HepG2 (cell line): ENCODE measurements around the gene ZNF554. TPM values are rescaled to one million over a fixed set of nuclear protein-coding genes. Genes with fewer than 3 reads are reported as not detected.

Source experiments
- ARID3A ChIP-seq: IDR thresholded peaks from 2 replicates; pipeline ENCODE4 v1.6.1; 2012; ENCODE audit warnings: low read depth, low read length, improper control_type of control experiment
- CHD2 ChIP-seq: IDR thresholded peaks from 2 replicates; pipeline ENCODE4 v1.6.1; 2011; ENCODE audit warnings: low read depth, low read length, improper control_type of control experiment
- GABPB1 ChIP-seq: IDR thresholded peaks from 2 replicates; pipeline ENCODE4 v1.6.1; 2016; ENCODE audit warnings: mild to moderate bottlenecking, missing genetic modification reagents, moderate library complexity, missing compliant biosample characterization
- HDAC1 ChIP-seq: sonication (generic); formaldehyde crosslinking; IDR thresholded peaks from 2 replicates; pipeline ENCODE4 v1.5.1; 2020; ENCODE audit warnings: mild to moderate bottlenecking, missing genetic modification reagents
- MTERF4 ChIP-seq: sonication (generic); formaldehyde crosslinking; IDR thresholded peaks from 2 replicates; pipeline ENCODE4 v1.8.0; 2023; ENCODE audit warnings: mild to moderate bottlenecking, missing genetic modification reagents
- MTF2 ChIP-seq: sonication (generic); formaldehyde crosslinking; IDR thresholded peaks from 2 replicates; pipeline ENCODE4 v1.5.0; 2020; ENCODE audit warnings: missing genetic modification reagents, borderline replicate concordance
- NFAT5 ChIP-seq: sonication (generic); formaldehyde crosslinking; IDR thresholded peaks from 2 replicates; pipeline ENCODE4 v1.4.0; 2020; ENCODE audit warnings: missing genetic modification reagents
- NONO ChIP-seq, 2 experiments: fragments of 450-650 bp in 1 of 2; sonication (generic) in 1 of 2; formaldehyde crosslinking in 1 of 2; IDR thresholded peaks in 1 of 2; conservative IDR thresholded peaks in 1 of 2; 2 replicates each; pipeline versions ENCODE4 v1.6.1 to v1.8.0; 2017 to 2022; ENCODE audit warnings: mild to moderate bottlenecking in 1 of 2, missing genetic modification reagents in 1 of 2, moderate library complexity in 1 of 2
- PTBP1 ChIP-seq: fragments of 200-400 bp; formaldehyde crosslinking; IDR thresholded peaks from 2 replicates; pipeline ENCODE4 v1.6.1; 2018; ENCODE audit warnings: low read length, low read depth; ENCODE audit not compliant: poor library complexity, severe bottlenecking
- RNF219 ChIP-seq: sonication (generic); formaldehyde crosslinking; IDR thresholded peaks from 2 replicates; pipeline ENCODE4 v1.5.0; 2020; ENCODE audit warnings: mild to moderate bottlenecking, missing genetic modification reagents
- XBP1 ChIP-seq: sonication (generic); formaldehyde crosslinking; IDR thresholded peaks from 2 replicates; pipeline ENCODE4 v1.5.0; 2020; ENCODE audit warnings: missing genetic modification reagents
- ZBTB26 ChIP-seq: IDR thresholded peaks from 2 replicates; pipeline ENCODE4 v1.6.1; 2016; ENCODE audit warnings: missing compliant biosample characterization, missing genetic modification reagents, borderline replicate concordance
- ZFP36L2 ChIP-seq: sonication (generic); formaldehyde crosslinking; IDR thresholded peaks from 2 replicates; pipeline ENCODE4 v1.4.0; 2020; ENCODE audit warnings: missing genetic modification reagents
- polyA plus RNA-seq, 8 experiments: library from polyadenylated mRNA; depleted of rRNA in 3 of 8; stranded (reverse) in 7 of 8; unstranded in 1 of 8; fragments of >200 nt; fragmentation: Illumina TruSeq in 4 of 8; extraction: Trizol in 4 of 8; gene quantifications; 2 replicates each; pipeline versions ENCODE4 v1.2.1 to v1.2.3, GENCODE V29; 2011 to 2016; ENCODE audit warnings: low read depth in 4 of 8, missing spikeins in 1 of 8, mixed read lengths in 1 of 8; ENCODE audit not compliant: insufficient read depth in 1 of 8
- total RNA-seq, 5 experiments: library from RNA; depleted of rRNA; stranded (reverse); fragments of >200 nt; fragmentation: Illumina TruSeq; extraction: Trizol; gene quantifications; 2 replicates each; pipeline ENCODE4 v1.2.3, GENCODE V29; 2016; ENCODE audit warnings: low read depth in 1 of 5

ZNF554 gene
- total and polyA plus RNA-seq, 2 of the 13 experiments (the other 11 are each of a cell fraction or from before 2014, with no cell fraction given): 2.2 to 2.7 TPM

GRCh38 chr19:2840794-2841791, 21.4 kb downstream of the ZNF554 start, which contains the start of gene ZNF555 (continued):
- TF ChIP-seq NFAT5 (CRISPR knock-in tag) (no peak; the same call in 1 of the 2 replicates), MTERF4 (no peak), GABPB1 (peak; percentile 80), MTF2 (CRISPR knock-in tag) (peak; percentile 72; the same call in 1 of the 2 replicates), HDAC1 (peak; percentile 98), CHD2 (0 out of 2 replicates have a peak, but pooled peaks have one; percentile 10), ARID3A (no peak), XBP1 (CRISPR knock-in tag) (0 out of 2 replicates have a peak, but pooled peaks have one; percentile 55), NONO (IDR thresholded peaks at IDR 0.05) (no peak), NONO (CRISPR knock-in tag; conservative IDR thresholded peaks at IDR 0.05) (peak; percentile 83), ZBTB26 (peak; percentile 70; the same call in 1 of the 2 replicates), RNF219 (no peak), PTBP1 (peak; percentile 57), ZFP36L2 (CRISPR knock-in tag) (no peak)
